Measurements from ENCODE around the gene GAS7. TPM values are rescaled to one million over a fixed set of nuclear protein-coding genes. Genes with fewer than 3 reads are reported as not detected.

GAS7 gene
- total RNA-seq (2014; rRNA removed), result 0.23 TPM in 1 of 2 replicates, not detected in the other
- 0.17 TPM for polyA plus RNA-seq (2012)

DNA sequence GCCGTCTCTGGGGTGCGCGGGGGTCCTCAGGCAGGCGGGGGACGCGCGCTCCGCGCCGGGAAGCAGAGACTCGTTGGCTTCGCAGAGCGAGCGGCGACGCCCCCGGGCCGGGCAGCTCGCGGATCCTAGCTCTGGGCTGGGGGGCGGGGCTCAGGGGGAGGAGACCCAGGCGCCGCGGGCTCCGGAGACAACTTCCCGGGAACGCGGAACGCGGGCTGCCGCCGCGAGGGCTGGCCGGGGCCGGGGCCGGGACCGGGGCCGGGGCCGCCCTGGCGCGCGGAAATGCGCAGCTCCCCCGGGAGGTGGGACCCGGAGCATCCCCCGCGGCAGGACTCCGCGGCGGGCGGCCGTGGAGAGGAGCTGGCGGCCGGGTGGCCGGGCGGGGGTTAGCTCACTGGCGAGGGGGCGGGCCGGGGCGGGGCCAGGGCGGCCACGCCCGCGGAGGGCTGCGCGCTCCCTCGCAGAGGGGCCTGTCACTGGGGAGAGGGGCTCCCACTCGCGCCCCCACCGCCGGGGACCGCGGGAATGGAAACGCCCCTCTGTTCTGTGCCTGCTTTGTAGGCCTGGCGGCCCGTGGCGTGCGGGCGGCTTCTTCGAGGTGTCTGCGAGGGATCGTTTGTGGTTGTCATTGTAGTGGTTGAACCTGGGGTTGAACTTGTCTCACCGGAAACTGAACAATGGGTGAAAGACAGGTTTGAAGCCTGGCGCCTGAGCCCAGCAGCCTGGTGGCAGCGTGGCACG is at the start of gene GAS7:
TSS of gene GAS7 (minus strand) at position 98 of the 741 bp plus-strand sequence.
- no peak for DNase-seq (ENCODE audit: low read depth)

DNA sequence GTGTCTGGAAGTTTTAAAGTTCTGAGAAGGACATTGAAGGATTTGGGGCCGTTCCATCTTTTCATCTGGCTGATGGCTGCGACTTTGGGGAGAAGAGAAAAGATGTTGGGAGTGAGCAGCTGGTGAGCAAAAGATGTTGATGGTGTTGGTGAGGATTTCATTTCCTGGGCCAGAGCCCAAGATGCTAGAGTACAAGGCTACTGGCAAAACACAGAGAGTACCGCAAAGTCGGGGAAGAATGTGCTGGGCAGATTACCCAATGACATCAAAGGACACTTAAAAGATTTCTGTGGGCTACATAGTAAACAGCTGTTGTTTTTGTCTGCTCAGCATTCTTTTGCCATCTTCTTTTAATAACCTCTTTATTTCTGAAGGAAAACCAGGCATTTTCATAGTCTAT is 49.4 kb upstream of the GAS7 start:
- DNase-seq (ENCODE audit: low read depth), result no peak

- no peak for DNase-seq (ENCODE audit: low read depth)
Observed at GRCh38 chr17:10243883-10244844, 45.8 kb upstream of the GAS7 start.

DNA sequence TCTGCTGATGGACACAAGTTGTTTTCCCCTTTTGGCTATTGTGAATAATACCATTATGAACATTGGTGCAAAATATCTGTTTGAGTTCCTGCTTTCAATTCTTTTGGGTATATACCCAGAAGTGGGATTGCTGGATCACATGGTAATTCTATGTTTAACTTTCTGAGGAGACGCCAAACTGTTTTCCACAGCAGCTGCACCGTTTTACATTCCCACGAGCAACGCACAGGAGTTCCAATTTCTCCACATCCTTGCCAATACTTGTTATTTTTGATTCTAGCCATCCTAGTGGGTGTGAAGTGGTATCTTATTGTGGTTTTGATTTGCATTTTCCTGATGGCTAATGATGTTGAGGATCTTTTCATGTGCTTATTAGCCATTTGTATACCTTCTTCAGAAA is 43.4 kb upstream of the GAS7 start:
- no peak for DNase-seq (ENCODE audit: low read depth)

DNA sequence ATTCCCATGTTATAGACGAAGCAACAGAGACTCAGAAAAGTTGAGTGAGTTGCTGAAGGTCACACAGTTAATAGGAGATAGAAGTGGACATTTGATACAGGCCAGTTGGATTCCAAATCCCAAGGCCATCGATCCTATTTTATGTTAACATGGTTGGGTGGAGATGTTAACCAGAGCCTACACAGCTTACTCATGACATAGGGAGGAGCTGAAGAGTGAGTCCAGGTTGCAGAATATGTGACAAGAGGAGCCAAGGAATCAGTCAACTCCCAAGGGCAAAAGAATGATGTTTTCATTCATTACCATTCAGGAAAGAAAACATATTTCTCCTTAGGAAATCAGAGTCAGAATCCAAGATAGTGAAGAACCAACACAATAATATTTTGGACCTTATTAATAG is 40.3 kb upstream of the GAS7 start:
- DNase-seq (ENCODE audit: low read depth), result no peak

- DNase-seq (ENCODE audit: low read depth), result no peak
Observed at GRCh38 chr17:10234033-10234432, 35.6 kb upstream of the GAS7 start.

DNA sequence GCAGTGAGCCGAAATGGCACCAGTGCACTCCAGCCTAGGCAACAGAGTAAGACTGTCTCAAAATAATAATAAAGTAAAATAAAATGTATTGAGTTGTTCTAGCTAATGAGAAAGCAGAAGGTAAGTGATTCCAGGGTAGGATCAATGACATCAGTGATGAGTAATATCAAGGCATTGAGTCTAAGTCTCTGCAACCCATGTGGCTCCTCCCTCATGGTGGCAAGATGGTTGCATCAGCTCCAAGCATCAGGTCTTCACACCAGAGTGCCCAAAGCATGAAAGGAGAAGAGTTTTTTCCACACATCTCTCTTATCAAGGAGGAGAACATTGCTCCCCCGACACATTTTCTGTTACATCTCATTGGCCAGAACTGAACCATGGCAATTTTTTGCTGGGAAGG is 34.8 kb upstream of the GAS7 start:
- no peak for DNase-seq (ENCODE audit: low read depth)

GRCh38 chr17:10229181-10229580 is 30.8 kb upstream of the GAS7 start:
- DNase-seq (ENCODE audit: low read depth), result no peak

DNA sequence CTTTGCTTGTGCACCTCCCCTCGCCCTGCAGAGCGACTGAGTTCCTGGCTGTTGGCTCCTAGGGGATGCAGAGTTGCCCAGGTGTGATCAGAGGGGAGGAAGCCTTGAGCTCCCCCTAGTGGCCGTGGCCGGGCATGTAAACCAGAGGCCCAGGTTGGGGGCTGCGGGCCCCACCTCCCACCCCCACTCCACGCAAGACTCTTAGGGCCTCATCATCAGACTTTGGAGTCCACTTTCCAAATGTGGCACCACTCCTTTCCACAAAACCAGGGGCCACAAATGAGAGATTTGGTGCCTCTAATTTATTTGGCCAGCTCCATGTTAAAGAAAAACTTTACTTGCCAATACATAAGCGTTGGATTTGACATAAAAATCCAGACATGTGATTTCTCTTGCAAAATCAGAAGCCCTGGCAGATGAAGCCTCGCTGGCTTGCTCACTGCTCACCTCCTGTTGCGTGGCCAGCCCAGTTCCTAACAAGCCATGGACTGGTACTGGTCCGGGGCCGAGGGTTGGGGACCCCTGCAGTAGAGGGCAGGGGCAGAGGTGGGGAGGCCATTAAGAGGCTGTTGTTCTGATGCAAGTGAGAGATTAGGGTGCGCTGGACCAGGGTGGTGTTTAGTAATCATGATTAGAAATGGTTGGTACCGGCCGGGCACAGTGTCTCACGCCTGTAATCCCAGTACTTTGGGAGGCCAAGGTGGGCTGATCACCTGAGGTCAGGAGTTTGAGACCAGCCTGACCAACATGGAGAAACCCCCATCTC is 28.7 kb upstream of the GAS7 start:
- no peak for DNase-seq (ENCODE audit: low read depth)

DNA sequence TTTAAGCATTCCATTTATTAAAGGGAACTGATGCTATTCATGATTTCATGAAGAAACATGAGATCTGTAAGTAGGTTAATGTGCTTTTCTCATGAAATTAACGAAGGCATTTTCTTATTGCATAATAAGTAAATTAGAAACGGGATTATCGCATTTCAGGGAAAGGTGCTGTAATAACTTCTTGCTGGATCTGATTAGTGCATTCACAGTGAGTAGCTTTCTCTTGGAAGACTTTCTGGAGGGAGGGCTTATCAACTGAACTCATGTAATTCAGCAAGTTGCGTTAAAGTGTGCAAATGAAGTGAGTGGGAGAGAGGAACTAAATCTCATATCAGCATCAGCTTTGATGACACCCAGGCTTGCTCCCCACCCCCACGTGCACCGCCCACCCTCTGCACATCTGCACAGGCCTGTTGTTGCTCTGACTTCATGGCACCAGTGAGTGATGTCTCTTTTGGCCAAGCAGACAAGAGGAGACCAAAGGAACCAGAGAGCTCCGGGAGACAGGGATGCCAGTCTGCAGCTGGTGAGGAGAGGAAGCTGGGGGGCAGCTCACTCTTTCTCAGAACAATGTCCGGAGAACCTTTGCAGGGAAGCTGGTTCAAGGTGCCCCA is 26.3 kb upstream of the GAS7 start:
- DNase-seq (ENCODE audit: low read depth), result no peak

DNA sequence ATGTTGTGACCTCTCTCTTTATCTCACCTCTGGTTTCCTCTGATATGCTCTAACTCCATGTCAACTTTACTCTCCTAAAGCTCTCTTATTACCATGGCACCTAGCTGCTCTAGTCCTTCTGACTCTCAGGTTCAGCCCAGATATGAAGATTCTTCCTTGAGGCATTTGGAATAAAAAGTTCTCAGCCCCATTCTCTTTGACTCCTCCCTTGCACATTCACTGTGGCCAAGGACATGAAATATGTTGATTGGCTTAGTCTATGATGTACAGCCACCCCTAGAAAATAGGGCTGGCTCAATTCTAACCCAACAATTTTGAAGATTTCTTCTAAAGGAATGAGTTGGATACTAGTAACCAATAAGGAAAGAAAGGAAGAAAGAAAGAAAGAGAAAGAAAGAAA is 20.8 kb upstream of the GAS7 start:
- no peak for DNase-seq (ENCODE audit: low read depth)

DNA sequence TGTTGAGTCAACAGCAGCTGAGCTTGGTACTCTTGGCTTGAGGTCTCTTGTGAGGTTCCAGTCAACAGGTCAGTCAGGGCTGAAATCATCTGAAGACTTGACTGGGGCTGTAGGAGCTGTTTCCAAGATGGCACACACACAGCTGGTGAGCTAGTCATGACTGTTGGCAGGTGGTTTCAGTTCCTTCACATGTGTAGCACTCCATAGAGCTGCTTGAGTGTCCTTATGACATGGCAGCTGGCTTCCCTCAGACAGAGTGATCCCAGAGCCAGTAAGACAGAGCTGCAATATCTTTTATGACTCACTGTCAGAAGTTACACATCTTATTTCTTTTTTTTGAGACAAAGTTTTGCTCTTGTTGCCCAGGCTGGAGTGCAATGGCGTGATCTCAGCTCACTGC is 19.5 kb upstream of the GAS7 start:
- DNase-seq (ENCODE audit: low read depth), result no peak

GRCh38 chr17:10216213-10216938 is 18.0 kb upstream of the GAS7 start:
- DNase-seq (ENCODE audit: low read depth), result no peak

DNA sequence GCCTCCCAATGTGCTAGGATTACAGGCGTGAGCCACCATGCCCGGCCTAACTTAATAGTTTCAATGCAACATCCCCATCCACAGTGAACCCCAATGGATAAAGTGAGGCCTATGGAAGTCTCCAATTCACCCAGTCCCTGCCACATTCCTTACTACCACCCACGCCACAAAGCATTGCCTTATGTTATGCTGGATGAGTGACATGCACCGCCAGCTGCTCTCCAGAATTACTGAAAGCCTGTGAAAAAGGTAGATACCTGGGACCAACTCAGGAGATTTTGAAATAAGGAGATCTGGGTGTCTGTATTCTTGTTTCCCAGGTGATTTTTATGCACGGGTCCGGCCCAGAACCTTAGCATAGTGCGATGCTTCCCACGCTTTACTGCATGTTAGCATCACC is 16.9 kb upstream of the GAS7 start:
- DNase-seq (ENCODE audit: low read depth), result no peak

DNA sequence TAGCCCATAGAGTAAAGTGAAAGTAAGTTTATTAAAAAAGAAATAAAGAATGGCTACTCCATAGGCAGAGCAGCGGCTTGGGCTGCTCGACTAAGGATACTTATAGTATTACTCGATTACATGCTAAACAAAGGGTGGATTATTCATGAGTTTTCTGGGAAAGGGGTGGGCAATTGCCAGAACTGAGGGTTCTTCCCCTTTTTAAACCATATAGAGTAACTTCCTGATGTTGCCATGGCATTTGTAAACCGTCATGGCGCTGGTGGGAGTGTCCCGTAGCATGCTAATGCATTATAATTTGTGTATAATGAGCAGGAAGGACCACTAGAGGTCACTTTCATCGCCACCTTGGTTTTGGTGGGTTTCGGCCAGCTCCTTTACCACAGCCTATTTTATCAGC is 13.3 kb upstream of the GAS7 start:
- DNase-seq (ENCODE audit: low read depth), result no peak

- no peak for DNase-seq (ENCODE audit: low read depth)
Observed at GRCh38 chr17:10210151-10210574, 11.8 kb upstream of the GAS7 start.

- DNase-seq (ENCODE audit: low read depth), result no peak
Observed at GRCh38 chr17:10208604-10209193, 10.3 kb upstream of the GAS7 start.

DNA sequence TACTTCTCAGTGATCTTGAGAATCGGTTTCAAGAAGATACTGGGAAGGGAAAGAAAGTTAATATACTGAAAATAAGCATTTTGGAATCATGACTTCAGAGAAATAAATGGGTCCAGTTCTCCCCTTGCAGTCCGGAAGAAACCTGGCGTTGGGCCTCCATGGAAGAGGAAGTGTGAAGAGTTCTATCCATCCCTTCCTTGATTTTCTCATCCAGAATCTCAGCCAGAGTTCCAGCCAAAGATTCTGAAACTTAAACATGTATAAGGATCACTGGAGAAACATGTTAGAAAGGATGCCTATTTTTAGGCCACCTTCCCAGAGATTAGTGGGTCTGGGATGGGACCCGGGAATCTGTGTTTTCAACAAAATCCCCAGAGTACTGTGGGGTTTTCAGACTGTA is 8.7 kb upstream of the GAS7 start:
- DNase-seq (ENCODE audit: low read depth), result no peak

DNA sequence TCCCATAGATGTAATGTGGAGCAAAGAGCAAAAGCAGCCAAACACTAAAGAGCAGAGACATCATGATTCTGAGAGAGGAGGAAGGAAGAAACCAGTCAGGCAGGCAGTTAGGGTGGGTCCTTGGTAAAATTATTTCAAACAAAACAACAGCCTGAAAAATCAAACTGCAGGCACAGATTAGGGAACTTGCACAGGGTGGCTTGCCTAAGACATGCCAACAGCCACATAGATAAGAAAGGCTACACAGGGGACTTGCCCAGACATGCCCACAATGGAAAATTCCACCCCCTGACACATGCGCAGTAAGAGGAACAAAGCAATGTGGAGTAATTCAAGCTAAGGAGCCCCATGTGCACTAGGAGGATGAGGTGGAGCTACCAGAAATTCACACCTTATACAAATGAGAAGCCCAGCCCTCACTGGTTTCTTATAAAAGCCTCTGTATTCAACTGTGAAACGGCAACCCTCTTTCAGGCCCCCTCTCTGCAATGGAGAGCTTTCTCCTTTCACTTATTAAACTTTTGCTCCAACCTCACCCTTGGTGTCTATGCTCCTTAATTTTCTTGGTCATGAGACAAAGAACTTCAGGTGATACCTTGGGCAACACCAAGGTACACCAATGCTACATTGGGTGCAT is 7.3 kb upstream of the GAS7 start:
- no peak for DNase-seq (ENCODE audit: low read depth)

GRCh38 chr17:10201680-10202079 is 3.3 kb upstream of the GAS7 start:
- DNase-seq (ENCODE audit: low read depth), result no peak

Data from LHCN-M2 (cell line).